ENCODE data around the gene NF2.
"Not testable (repeated sequence)": the region's sequence is repeated elsewhere in the genome, so short reads cannot be mapped to it uniquely, and the experiment has no call there.

Gene NF2

DNA sequence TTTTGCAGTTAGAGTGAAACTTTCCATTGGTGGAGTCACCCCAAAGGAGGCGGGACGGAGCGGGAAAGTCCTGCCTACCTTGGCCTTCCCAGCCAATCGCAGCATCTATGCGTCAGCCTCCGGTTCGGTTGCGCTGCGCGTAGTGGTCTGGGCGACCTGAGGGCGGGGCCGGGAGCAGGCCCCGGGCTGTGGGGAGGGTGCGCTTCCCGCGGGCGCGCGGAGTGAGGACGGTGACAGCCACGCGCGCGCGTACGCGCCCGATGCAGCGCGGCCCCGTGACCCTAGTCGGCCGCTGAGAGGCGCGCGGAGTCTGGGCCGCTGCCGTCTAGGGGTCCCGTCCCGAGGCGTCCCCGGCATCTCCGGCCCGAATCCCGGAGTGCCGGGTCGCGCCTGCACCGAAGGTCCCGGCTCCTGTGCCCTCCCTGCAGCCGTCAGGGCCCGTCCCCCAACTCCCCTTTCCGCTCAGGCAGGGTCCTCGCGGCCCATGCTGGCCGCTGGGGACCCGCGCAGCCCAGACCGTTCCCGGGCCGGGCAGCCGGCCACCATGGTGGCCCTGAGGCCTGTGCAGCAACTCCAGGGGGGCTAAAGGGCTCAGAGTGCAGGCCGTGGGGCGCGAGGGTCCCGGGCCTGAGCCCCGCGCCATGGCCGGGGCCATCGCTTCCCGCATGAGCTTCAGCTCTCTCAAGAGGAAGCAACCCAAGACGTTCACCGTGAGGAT, at the start of gene NF2:
TSS of gene NF2 (plus strand) at position 276 of the 718 bp plus-strand sequence. CDS start at position 642, 366 bp downstream.
- no peak for TF ChIP-seq CTCF (conservative IDR thresholded peaks at IDR 0.05; ENCODE audit: low read depth, low read length)
- peak; percentile 100 for DNase-seq (ENCODE audit: low read depth)
- H3K4me3 ChIP-seq (ENCODE audit: low read depth, low read length) = peak within 1 kb of the TSS; percentile 88

GRCh38 chr22:29555065-29555644, 48.3 kb upstream of the NF2 start:
- DNase-seq (ENCODE audit: low read depth) = no peak
- no peak for TF ChIP-seq CTCF (conservative IDR thresholded peaks at IDR 0.05; ENCODE audit: low read depth, low read length)
- H3K4me3 ChIP-seq (ENCODE audit: low read depth, low read length) = no peak overlapping the region

- H3K4me3 ChIP-seq (ENCODE audit: low read depth, low read length) = no peak overlapping the region
- TF ChIP-seq CTCF (conservative IDR thresholded peaks at IDR 0.05; ENCODE audit: low read depth, low read length) = no peak
- no peak for DNase-seq (ENCODE audit: low read depth)
Measured at GRCh38 chr22:29559030-29559429, 44.4 kb upstream of the NF2 start.

DNA sequence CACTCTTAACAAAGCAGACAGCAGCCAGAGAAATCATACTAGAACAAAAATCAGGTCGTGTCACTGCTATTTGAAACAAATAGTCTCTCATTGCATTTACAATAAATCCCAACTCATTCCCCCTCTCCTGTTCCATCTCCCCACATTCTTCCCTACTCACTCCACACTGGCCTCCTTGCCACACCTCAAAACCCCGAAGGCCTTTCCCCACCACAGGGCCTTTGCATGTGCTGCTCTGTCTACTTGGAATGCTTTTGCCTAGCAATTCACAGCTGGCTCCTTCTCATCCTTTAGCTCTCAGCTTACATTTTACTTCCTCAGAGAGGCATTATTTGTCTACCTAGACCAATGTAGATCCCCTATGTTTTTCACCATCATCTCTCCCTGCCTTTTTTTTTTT, 43.6 kb upstream of the NF2 start:
- no peak overlapping the region for H3K4me3 ChIP-seq (ENCODE audit: low read depth, low read length)
- no peak for TF ChIP-seq CTCF (conservative IDR thresholded peaks at IDR 0.05; ENCODE audit: low read depth, low read length)
- no peak for DNase-seq (ENCODE audit: low read depth)

- no peak overlapping the region for H3K4me3 ChIP-seq (ENCODE audit: low read depth, low read length)
- DNase-seq (ENCODE audit: low read depth) = no peak
- no peak for TF ChIP-seq CTCF (conservative IDR thresholded peaks at IDR 0.05; ENCODE audit: low read depth, low read length)
Measured at GRCh38 chr22:29563652-29564460, 39.6 kb upstream of the NF2 start.

DNA sequence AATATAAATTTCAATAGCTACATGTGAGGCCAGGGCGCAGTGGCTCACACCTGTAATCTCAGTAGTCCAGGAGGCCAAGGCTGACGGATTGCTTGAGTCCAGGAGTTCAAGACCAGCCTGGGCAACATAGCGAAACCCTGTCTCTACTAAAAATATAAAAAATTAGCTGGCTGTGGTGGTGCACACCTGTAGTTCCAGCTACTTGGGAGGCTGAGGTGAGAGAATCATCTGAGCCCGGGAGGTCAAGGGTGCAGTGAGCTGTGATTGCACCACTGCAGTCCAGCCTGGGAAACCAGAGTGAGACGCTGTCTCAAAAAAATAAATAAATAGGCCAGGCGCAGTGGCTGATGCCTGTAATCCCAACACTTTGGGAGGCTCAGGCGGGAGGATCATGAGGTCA, 36.9 kb upstream of the NF2 start:
- not testable (repeated sequence) for DNase-seq (ENCODE audit: low read depth); H3K4me3 ChIP-seq (ENCODE audit: low read depth, low read length)

DNA sequence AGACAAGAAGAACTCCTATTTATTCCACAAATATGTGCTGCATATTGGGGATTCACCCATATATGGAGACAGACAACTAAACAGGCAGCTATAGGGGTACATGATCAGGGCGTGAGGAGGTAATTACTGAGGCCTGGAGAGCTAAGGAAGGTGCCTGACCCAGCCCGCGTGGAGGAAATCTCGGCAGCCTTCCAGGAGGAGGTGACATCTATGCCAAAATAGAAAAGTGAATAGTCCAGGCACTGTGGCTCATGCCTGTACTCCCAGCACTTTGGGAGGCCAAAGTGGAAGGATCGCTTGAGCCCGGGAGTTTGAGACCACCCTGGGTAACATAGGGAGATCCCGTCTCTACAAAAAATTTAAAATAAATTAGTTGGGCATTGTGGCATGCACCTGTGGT, 36.1 kb upstream of the NF2 start:
- TF ChIP-seq CTCF (conservative IDR thresholded peaks at IDR 0.05; ENCODE audit: low read depth, low read length) = no peak
- no peak for DNase-seq (ENCODE audit: low read depth)
- no peak overlapping the region for H3K4me3 ChIP-seq (ENCODE audit: low read depth, low read length)
